Activated CD4-positive, alpha-beta T cell treated with anti-CD3 and anti-CD28 coated beads for 1 hour (primary cell): ENCODE measurements around the gene MCFD2.
"Not testable (repeated sequence)": the region's sequence is repeated elsewhere in the genome, so short reads cannot be mapped to it uniquely, and the experiment has no call there.

Experiments
- DNase-seq: peaks from one replicate; pipeline ENCODE4 v3.0.0-alpha.2; 2020

The MCFD2 gene

DNA sequence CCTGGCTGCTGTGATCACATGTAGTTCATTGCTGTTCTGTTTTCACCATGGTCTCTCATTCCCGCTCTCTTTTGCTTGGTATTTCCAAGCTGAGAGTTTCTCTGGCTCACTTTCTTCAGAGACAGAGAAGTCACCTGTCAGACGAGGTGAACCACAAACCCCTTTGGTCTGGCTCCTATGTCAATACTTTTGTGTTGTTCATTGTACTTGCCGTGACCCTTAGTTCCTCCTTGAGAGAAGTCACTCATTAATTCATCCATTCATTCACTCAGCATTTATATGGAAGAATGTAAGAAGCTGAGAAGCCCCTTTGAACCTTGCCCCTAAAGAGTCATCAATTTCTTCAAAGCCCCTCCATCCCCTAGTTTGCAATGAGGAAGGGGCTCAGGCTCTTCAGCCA, 15.2 kb downstream of the MCFD2 start:
- no peak for DNase-seq

DNA sequence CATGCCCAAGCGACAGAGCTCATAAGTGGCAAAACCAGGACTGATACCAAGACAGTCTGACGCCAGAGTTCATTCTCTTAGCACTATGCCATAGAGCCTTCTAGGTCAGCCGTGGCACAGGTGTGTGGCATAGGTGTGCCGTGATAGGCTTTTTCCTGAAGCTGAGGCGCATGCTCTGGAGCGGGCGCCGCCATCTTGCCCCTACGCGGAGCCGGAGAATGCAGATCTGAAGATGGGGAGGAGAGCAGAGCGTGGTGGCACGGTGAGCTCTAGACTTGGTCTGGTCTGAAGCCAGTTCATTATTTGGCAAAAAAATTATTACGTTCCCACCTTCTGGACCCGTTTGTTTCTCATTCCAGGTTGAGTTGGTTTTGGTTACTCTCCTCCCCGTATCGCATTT, 16.6 kb downstream of the MCFD2 start:
- DNase-seq = no peak

DNA sequence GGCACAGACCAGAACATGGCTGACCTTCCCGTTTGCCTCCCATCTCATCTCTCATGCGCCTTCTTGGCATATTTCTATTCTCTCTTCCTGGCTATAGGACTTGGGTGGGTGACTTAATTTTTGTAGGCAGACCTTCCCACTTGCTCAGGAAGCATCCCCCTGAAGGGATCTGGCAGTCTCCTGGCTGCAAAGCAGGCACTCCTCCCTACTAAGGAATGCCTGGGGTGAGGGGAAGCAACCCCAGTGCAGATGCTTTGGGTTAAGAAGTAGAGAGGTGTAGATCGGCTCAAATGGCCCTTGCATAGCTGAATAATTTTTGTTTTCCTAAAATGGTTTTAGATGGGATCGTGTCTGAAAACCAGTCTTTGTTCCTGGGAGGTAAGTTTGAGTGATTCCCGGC, 17.6 kb downstream of the MCFD2 start:
- DNase-seq = no peak

DNA sequence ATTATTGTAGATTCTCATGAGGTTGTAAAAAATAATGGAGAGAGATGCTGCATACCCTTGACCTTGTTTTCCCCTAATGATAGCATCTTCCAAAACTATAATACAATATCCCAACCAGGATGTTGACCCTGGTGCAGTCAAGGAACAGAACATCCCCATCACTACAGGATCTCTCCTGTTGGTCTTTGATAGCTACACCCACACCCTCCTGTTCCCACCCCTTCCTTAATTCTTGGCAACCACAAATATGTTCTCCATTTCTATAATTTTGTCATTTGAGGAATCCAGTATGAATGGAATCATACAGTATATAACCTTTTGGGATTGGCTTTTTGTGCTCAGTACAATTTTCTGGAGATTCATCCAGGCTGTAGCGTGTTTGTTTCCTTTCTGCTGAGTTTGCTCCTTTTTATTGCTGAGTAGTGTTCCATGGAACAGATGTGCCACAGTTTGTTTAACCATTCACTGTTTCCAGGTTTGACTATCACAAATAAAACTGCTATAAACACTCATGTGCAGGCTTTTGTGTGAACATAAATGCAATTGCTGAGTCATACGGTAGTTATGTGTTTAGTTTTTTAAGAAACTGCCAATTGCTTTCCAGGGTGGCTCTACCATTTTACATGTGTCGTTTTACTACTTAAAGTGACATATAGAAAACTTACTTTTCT, 22.2 kb downstream of the MCFD2 start:
- DNase-seq = no peak

DNA sequence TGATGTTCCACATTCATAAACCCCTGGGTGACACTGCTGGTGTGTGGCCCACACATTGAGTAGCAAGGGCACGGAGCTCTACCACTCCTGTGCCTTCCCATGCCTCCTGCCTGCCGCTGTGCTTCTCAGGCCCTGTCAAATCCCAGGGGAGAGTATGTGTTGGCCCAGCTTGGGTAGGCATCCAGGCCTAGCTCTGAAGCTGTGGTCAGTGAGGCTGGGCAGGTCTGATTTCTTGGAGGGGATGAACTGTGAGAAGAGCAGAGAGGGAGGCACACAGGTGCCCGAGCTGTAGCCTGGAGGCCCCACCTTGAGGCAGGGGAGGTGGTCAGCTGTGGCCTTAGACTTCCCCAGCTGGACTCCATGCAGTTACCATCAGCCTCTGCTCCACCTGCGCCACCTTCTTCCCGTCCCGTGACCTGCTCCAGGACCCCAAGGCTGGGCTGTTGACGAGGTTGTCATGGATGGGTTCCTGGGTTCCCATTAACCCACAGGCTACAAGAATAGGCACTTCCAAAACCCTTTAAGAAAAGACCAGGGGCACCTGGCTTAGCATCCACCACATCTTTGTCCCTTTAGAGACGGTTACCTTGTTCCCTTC, 23.6 kb downstream of the MCFD2 start:
- no peak for DNase-seq

DNA sequence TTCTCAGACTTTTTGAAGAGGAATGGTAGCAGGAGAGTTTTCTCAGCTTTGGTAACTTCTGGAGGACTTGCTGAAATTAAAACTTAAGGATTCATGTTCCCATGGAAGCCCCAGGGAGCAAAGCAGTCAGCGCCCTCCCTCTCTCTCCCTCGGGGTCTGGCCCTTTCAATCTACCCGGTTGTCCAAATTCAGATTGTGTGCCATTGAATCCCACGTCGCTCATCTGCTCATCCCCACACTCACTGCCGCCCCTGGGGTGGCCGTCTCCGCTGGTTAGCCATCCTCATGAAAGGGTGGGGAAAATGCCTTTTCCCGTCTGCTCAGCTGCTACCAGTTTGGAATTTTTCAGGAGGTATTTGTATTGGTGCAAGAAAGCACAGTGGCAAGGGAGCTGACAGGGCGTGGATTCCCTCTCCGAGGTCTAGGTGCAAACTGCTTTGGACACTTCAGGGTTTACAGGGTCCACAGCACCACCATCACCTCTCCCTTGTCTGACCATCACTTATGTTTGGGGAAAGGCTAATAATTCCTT, 27.1 kb downstream of the MCFD2 start:
- no peak for DNase-seq

DNA sequence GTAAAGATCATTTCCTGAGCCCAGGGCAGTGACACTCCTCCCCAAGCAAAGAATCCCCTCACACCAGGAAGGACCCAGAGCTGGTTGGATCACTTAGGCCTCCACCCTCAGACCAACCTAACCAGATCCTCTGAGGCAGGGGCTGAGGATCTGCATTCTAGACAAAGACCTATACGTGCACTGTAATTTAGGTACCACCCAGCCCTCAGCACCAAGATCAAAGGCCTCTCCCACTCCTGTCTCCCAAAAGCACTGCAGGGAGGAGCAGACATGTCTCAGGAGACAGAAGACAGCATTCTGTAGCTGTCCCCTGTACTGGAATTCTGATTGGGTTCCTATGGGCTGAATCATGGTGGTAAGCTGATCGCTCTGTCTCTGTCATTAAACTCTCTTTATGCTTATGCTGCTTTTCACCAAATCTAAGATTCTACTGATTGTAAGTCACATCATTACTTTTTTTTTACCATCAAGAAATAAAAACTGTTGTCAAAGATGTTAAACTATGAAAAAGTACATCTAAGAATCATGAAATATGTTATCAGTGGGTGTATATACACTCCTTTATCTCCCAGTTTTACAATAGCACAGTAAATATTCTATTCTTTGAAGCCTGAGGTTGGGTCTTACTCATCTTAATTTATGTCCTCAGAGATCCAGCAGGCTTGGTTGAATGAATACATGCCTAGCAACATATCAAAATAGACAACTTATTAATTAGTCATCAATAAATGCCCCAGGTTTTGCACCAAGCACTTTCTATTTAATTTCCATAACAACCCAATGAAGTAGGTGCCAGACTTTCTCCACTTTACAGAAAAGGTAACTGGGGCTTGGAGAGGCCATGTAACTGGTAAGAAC, 28.3 kb downstream of the MCFD2 start:
- no peak for DNase-seq

DNA sequence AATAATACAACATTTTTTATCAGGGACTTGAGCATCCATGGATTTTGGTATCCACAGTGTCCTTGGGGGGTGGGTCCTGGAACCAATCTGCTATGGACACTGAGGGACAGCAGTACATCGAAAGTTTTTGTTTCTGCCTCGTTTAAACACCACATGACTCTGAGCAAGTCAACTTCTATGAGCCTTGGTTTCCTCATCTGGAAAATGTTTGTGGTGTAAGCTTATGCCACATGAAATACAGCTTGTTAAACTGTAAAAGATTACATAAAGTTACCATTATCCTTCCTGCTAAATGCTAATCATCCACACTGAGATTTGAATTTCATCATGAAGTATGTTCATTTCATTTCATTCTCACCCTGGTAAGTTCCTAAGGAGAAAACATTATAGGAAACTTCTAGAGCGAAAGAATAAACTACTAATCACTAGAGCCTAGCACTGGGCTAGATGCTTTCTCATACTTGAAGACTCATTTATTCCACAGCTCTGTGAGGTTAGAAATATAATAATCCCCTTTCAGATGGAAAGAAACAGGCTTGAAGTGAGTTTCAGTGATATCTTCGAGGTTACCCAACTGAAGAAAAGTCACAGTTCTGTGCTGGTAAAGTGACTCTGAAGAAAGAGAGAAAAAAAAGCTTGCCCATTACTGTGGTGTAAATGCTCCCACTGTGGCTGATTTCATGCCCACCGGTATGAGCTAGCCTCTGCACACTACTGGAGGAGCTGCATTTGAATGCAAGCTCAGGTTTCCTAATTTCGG, 29.2 kb downstream of the MCFD2 start:
- no peak for DNase-seq

DNA sequence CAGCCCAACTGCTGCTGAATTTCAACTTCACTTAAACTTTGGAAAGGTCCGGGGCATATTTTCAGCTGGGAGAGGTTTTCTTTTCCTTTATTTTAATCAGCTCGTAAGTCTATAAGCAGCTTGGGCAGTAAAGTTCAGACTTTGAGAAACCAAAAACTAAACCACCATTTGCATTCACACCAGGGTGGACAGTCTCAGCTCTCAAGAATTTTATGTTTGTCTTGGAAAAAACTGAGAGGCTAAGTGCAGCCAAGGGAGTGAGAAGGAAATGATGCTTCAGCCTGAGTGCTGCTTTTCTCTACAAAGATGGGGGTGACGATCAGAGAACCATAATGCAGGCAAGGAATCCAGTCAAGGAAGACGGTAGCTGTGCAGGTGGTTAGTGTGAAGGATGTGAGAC, 30.2 kb downstream of the MCFD2 start:
- no peak for DNase-seq

DNA sequence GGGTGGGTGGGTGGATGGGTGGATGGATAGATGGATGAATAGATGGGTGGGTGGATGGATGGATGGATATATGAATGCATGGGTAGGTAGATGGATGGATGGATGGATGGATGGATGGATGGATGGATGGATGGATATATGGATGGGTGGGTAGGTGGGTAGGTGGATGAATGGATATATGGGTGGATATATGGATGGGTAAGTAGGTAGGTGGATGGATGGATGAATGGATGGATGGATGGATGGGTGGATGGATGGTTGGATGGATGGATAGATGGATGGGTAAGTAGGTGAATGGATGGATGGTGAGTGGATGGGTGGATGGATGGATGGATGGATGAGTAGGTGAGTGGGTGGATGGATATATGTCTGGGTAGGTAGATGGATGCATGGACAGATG, 36.1 kb downstream of the MCFD2 start:
- no peak for DNase-seq

DNA sequence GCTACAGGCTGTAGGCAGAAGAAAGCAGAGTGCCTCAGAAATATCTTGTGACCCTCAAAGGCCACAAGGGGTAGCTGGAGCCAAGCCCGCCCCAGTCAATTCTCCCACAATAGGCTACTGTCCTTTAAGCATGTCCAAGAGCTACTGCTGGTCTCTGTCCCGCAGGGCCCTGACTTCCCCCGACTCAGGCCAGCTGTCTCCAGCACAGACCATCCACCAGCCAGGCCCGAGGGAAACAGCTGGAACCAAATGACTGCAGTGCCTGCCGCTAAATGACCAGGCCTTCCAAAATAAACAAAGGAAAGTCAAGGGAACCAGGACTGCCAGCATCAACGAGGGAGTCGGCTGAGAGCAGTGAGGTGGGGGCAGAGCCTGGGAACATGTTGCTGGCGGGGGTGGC, 36.7 kb downstream of the MCFD2 start:
- DNase-seq = no peak

DNA sequence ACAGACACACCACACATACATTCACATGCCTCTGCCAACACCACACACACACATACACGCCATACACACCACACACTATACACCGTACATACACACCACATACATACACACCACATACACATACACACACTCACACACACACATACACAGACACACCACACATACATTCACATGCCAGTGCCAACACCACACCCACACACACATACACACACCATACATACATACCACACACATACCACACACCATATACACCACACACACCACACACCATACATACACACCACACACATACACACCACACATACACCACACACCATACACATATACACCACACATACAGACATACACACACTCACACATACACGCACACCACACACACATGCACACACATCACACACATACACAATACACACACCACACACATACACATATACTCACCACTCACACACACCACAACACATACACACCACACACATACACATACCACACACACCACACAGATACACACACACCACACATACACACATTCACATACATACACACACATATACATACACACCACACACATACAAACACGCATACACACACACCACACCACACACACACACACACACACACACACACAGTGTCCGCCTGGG, 37.2 kb downstream of the MCFD2 start:
- no peak for DNase-seq

DNA sequence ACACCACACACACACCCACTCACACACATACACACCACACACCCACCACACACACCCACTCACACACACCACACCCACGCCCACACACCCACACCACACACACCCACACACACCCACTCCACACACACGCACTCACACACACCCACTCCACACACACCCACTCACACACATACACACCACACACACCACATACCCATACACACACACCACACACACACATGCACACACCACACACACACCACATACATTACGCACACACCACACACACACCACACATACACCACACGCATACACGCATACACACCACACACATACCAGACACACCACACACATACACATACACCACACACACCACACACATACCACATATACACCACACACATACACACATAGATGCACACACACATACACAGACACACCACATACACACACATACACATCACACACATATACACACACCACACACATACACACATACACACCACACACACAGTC, 37.9 kb downstream of the MCFD2 start:
- no peak for DNase-seq

DNA sequence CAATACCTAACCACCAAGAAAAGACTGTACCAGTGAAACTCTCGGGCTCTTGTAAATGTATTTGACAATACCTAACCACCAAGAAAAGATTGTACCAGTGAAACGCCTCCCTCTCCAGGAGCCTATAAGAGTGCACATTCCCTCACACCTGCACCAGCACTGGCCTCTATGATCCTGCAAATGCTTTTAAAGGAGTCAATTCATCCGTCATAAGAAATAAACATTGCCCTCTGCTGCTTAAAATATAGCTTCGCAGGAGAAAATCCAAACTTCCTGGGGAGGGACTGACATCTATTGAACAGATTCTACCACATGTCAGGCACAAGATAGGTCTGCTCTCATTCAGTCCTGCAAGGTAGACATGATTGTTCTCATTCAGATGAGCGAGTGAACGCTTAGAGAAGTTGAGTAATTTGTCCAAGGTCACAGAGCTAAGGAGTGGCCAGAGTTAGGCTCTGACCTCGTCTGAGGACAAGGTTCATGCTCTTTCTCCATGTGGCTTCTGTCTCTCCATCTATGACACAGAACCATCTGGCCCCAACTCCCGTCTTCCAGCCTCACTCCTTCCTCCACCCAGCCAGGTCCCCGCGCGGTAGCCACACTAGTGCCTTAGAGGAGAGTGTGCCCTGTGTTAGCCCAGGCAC, 38.7 kb downstream of the MCFD2 start:
- DNase-seq = no peak

DNA sequence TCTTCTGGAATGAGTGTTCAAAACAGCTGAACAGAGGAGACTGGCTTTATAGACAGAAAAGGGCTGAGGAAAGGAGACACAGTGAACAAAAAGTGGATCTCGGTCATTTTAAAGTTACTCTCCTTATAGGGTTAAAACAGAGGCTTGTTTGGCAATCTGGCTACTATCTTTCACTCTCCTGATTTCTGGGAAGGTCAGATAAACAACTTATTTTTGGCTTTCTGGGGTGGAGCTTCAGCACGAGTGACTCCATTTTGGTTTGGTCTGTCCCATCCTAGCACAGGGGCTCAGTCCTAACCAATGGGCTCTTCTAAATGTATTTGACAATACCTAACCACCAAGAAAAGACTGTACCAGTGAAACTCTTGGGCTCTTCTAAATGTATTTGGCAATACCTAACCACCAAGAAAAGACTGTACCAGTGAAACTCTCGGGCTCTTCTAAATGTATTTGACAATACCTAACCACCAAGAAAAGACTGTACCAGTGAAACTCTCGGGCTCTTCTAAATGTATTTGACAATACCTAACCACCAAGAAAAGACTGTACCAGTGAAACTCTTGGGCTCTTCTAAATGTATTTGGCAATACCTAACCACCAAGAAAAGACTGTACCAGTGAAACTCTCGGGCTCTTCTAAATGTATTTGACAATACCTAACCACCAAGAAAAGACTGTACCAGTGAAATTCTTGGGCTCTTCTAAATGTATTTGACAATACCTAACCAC, 39.5 kb downstream of the MCFD2 start:
- not testable (repeated sequence) for DNase-seq

DNA sequence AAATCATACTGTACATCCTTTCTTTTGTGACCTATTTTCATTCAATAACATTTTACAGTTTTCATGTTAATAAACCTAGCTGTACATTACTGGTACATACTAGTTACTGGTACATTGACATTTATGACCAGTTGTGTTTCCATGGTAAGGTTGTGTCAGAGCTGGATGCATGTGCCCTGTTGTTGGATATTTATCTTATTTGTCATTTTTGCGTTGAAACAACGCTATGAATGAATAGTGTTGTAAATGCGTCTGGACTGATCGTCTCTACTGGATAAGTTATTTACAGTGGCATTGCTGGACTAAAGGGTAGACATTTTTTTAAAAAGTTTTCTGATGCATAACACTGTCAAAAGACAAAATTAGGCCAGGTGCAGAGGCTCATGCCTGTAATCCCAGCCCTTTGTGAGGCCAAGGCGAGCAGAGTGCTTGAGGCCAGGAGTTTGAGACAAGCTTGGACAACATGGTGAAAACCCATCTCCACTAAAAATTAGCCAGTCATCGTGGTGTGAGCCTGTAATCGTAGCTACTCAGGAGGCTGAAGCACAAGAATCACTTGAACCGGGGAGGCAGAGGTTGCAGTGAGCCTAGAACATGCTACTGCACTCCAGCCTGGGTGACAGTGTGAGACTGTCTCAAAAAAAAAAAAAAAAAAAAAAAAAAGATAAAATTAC, 40.2 kb downstream of the MCFD2 start:
- DNase-seq = no peak

DNA sequence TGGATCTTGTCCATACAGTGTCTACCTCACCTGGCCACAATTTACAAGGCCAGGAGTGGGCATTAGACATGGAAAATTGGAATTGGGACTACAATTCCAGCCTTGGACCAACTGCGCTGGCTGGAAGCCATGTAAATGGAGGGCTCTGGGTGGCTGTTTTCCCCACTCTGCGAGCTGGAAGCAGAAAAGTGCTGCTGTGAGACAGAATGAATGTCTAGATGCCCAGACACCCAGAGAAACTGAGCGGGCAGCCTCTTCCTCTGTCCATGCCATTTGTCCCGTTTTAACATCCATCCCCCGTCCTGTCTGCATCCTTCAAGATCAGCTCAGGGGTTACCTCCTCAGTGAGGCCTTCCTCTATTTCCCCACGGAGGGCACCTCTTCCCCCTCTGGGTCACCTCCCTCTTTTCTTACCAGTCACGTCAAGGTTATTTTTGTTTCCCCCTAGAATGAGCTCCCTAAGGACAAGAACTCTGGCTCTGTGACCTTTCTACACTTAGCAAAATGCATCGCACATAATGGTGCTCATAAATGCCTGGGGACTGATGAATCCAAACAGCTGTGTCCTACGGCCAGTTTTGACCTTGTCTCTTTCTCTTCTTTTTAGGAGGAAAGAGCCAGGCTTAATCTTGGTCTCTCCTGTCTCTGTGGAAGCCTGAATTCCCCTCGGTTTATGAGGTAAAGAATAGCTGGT, 41.2 kb downstream of the MCFD2 start:
- DNase-seq = no peak

DNA sequence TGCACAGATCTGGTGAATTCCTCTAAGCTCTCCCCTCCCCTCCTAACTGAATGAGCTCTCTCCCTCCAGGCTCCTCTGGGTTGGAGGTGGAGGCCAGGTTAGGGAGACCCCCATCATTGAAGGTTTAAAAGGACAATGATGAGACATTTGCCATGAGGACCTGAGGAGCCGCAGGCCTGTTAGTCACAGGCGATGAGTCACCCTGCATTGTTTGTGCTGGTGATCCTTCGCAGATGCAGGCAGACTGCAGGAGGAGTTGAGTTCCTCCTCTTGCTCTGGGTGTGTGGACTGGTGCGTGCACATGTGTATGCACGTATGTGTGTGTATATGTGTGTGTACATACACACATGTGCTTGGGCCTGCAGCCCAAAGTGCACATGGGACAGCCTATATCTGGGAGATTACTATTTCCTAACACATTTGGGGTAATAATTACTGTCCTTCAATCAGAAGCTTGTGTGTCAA, 42.0 kb downstream of the MCFD2 start:
- DNase-seq = no peak

DNA sequence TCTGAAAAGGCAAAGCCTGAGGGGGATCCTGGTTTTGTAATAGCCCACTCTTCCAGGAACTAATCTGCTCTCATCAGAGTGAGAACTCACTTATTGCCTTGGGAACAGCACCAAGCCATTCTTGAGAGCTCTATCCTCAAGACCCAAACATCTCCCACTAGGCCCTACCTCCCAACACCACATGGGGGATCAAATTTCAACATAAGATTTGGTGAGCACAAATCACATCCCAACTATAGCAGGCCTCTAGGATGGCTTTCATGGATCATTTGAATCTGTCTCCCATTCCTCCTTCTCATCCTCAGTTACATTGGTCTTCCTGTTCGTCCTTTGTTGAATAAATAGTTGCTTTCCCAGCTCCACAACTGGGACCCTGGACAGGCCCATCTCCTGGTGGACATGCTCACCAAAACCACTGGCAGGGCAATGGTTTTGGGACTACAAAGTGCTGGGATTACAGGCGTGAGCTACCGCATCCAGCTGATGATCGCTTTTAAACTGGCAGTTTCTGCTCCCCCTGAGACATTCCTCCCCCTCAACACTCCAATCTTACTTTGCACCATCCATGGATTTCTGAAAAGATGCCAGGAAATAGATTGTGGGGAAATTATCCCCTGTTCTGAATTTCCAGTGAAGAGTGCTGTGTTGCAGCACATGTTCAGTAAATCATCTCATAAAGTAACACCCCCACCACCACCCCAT, 42.6 kb downstream of the MCFD2 start:
- no peak for DNase-seq
